GM12875 (cell line): ENCODE measurements around the gene BORCS5.

ENCODE experiments used
- H3K4me3 ChIP-seq: one replicate; pipeline ENCODE4 v1.5.1; 2011; ENCODE audit warnings: low read depth, low read length, control low read depth
- CTCF ChIP-seq: IDR thresholded peaks from 2 replicates; pipeline ENCODE4 v1.5.1; 2011; ENCODE audit warnings: low read depth, mild to moderate bottlenecking, control low read depth, inconsistent platforms, low read length, moderate library complexity, borderline replicate concordance; ENCODE audit not compliant: insufficient read depth

Gene BORCS5

GRCh38 chr12:12436831-12437345 lies 80.0 kb downstream of the BORCS5 start:
- no peak for TF ChIP-seq CTCF
- H3K4me3 ChIP-seq = no peak overlapping the region

GRCh38 chr12:12439636-12440035 lies 82.8 kb downstream of the BORCS5 start:
- no peak for TF ChIP-seq CTCF
- H3K4me3 ChIP-seq = no peak overlapping the region

- no peak overlapping the region for H3K4me3 ChIP-seq
- TF ChIP-seq CTCF = no peak
Observed at GRCh38 chr12:12440784-12441428, 84.0 kb downstream of the BORCS5 start.

GRCh38 chr12:12441429-12441807 lies 84.5 kb downstream of the BORCS5 start:
- no peak overlapping the region for H3K4me3 ChIP-seq
- no peak for TF ChIP-seq CTCF

- no peak overlapping the region for H3K4me3 ChIP-seq
- TF ChIP-seq CTCF = no peak
Observed at GRCh38 chr12:12441843-12442461, 85.1 kb downstream of the BORCS5 start.

GRCh38 chr12:12442548-12443071 lies 85.7 kb downstream of the BORCS5 start:
- no peak for TF ChIP-seq CTCF
- no peak overlapping the region for H3K4me3 ChIP-seq

- TF ChIP-seq CTCF = no peak
- no peak overlapping the region for H3K4me3 ChIP-seq
Observed at GRCh38 chr12:12443431-12443878, 86.6 kb downstream of the BORCS5 start.
